ENCODE results near the gene PLEKHA6. TPM values are rescaled to one million over a fixed set of nuclear protein-coding genes. Genes with fewer than 3 reads are reported as not detected.

The PLEKHA6 gene
- total RNA-seq, 1 experiment from 2014 or later = 0.29 TPM

DNA sequence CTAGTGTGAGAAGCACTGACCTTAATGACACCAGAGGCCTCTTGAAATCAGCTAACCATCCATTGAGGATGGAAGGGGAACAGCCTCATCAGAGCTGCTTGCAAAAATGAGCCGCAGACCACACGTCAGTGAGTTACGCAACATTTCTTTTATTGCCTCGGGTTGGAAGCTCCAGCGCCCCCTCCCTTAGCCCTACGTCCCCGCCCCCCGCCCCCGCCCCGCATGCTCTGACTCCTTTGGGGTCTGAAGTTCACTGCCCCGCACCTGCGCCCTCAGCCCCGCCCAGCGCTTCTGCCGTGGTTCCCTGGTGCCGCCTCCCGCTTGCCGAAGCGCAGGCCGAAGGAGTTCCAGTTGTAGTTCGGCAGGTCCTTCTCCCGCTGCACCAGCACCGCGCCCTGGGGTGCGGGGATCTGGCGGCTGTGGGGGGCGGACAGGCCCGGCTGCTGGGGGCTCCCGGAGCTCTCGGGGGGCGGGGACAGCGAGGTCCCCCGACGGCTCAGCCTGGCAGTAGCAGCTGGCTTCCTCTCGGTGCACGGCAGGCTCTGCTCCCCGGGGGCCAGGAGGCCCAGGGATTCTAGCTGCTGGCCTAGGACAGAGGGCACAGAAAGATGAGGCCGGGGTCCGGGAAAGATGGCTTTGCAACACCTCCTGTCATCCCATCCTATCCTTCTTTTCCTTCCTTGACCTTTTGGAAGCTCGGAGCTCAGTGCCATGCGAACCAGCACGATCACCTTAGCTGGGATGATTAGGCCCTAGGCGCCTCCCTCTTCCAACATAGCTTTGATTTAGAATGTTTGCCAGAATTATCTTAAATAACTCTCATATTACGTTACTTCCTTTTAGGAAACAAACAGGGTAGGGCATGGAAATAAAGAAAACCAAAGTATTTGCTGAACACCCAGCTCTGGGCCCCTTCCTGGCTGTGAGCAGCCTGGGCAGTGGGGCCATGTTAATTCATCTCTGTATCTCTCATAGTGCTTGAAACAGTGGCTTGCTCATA lies 169.2 kb downstream of the PLEKHA6 start:
- DNase-seq (ENCODE audit: low read depth) = no peak

DNA sequence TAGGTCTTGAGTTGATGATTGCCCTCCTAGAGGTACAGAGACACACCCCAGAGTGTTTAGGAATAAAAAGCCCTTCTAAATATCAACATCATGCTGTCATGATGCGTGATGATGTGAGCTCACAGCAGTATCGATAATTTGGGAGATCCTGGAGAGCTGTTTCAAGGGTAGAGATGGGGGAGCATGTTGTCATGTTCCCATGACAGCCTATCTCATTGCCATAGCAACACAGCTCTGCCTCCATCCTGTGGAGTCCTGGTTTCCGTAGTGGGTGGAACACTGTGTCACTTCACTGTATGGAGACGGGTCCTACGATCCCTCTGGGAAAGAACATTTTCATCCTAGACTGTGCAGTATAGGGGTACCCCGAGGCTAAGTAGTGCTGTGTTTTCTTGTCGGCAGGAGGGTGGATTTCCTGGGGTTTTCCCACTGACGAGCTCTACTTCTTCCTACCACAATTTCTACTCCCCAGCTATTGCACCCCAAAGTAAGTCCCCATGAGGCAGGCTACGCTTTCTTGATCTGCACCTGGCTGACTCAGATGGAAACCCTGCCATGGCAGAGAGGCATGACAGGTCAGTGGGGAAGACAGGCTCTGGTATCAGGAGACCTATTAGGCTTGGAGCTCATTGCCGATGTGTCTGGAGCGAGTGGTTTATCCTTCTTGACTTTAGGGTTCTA lies 170.6 kb downstream of the PLEKHA6 start:
- DNase-seq (ENCODE audit: low read depth) = no peak

DNA sequence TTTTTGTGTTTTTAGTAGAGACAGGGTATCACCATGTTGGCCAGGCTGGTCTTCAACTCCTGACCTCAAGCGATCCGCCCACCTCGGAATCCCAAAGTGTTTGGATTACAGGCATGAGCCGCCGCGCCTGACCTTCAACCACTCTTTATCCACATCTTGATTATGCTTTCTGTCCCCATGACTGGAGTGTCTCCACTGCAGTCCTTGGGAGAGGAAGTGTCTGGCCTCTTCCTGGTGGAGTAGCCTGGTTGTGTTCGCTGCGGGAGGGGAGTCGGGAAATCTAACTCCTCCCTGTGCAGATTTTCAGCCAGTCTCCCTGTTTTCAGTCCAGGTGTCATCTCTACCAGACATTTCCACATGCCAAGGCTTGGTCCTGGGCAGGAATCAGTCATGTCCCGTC lies 173.1 kb downstream of the PLEKHA6 start:
- no peak for DNase-seq (ENCODE audit: low read depth)

DNA sequence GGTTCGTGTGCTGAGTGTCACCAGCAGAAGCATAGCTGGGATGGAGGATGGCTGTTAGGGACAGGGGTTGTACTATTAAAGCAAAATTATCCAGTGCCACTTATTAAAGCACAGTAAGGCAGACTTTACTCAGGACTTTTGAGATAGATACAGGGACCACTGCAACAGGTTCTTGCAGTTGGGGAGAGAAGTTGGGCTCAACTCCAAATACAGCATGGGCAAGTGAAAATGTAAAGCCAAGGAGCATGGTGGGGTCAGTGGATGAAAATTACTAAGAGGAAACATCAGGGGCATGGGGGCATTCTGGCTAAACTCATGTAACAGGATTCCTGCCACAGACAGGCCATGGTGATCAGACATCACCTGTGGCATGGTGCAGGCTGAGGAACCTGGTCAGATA lies 178.6 kb downstream of the PLEKHA6 start:
- no peak for DNase-seq (ENCODE audit: low read depth)

DNA sequence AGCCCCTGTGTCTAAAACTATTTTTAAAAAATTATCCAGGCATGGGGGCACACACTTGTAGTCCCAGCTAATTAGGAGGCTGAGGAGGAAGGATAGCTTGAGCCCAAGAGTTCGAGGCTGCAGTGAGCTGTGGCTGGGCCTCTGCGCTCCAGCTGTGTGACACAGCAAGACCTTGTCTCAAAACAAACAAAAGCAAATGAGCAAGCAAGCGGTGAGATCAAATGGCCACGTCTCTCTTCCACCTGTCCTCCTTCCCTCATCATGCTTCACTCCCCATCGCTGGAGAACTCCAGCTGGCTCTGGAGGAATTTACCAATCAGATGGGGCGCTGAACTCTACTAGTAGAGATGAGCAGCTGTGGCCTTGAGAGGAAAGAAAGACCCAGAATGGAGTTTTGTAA lies 179.6 kb downstream of the PLEKHA6 start:
- no peak for DNase-seq (ENCODE audit: low read depth)

DNA sequence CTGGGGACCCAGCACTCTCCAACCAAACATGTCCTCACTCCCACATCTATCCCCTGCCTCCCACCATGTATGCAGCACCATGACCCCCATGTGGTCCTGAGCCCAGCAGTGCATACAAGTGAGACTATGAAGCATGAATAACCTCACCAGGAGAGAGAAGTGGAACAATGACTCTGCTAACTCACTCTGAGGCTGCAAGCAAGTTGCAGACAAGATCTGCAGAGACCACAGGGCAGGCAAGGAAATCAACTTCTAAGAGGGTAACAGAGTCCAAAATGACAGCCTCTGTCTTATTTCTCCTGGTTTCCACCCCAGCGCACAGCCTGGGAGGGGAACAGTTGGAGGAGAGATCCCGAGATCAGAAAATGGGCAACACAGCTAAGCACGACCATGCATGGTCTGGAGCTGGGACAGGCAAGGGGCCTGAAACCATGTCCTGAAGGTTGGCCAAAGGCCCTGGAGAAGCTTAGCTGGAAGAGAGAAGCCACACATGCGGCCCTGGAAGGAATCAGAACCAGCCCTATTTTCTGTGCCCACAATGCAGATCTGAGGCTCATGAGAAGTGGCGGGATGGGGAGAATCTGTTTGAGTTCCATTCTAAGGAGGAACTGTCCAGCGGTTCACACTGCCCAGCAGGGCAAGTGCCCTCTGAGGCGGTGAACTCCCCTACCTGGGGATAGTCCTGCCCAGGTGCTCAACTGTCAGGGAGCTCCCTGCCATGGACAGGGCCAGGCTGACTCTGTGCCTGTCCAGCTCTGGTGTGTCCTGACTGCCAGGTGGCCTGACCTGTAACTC lies 181.0 kb downstream of the PLEKHA6 start:
- no peak for DNase-seq (ENCODE audit: low read depth)

DNA sequence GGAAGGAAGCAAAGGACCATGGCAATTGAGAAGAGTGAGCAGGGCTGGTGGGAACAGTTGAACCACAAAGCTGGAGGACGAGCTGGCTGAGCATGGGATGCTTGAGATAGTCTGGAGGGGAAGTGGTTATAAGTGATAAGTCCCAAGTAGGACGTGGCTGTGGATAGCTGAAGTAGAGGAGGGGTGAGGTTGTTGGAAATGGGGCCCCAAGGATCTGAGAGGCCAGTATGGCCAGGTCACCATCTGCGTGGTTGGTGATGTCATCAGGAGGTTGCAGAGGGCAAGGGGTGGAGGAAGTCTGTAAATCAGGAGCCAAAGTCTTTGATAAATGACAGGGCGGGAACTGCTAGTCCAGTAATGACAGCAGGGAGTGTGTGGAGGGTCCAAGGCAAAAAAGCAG lies 182.6 kb downstream of the PLEKHA6 start:
- DNase-seq (ENCODE audit: low read depth) = no peak

DNA sequence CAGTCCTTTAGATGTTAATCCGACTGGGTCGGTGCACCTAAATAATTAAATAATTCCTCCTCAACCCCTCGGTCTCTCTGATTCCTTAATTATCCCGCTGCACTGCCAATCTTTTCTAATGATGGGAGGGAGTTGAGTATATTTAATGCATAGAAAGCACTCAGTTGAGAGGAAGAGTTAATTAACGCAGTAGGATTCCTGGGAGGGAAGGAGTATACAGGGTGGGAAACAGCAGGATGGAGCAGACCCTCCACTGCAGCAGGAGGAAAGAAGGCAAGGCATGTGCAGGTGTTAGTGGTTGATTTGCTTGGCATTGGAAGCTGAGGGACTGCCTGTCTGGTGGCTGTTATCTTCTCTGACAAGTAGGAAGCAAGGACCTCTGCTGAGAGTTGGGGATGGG lies 183.7 kb downstream of the PLEKHA6 start:
- DNase-seq (ENCODE audit: low read depth) = no peak

DNA sequence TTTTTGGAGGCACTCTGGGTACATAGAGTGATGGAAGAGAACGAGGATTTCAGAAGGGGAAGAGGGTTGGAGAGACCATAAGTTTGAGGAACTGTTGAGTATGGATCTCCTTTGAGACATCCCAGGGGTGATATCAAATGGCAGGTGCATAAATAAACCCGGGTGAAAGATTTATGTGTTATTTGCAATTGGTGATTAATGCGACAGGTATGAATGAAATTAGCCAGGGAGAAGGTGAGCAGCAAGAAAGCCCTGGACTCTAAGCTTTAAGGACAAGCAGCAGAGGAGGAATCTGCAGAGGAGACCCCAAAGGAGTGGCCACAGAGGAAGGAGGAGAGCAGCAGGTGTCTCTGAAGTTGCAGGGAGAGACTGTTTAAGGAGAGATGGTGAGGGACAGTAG lies 184.8 kb downstream of the PLEKHA6 start:
- no peak for DNase-seq (ENCODE audit: low read depth)

DNA sequence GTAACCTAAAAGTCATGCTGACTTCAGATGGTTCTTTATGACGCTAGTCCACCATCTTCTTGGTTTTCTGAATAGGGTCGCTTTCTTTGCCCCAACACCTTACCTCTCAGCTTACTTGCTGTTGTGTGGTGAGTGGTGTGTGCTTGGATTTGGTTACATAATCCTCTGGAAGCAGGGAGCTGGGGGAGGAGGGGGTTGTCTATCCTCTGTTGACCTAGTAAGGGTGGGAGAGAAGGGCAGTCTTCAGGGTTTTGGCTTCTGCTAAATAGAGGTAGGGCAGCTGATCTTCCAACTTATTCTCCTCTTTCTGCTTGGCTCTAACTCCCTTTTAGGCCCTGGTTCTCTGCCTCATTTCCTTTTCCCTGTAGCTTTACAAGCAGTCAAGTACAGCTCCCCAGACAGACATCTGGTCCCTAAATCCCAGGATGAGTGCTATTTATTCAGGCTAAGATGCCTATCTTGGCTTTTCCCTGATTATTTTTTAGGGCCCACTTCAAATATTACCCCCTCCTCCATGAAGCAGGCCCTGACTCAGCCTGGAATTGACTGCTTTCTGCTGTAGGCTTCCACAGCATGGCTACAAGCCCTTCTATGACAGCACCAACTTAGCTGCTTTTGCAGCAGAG lies 187.2 kb downstream of the PLEKHA6 start:
- DNase-seq (ENCODE audit: low read depth) = no peak

DNA sequence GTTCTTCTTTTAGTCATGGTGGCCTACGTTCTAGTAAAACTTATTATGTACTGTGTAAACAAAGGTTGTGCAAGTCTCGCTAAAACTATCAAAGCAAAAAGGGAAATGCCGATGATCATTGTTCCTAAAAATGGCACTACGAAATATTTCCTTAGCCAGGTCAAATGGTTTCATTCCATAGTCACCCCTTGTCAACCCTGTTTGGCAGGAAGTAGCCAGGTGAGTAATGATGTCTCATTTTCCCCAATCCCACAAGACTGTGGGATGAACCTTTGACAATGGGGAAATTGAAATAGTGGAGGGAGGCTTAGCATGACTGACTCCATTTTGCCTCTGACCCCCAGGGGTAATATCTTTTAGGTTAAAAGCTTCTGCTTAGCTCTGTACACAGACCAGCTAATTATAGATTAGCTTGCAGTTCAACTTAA lies 188.0 kb downstream of the PLEKHA6 start:
- peak; percentile 74 for DNase-seq (ENCODE audit: low read depth)

DNA sequence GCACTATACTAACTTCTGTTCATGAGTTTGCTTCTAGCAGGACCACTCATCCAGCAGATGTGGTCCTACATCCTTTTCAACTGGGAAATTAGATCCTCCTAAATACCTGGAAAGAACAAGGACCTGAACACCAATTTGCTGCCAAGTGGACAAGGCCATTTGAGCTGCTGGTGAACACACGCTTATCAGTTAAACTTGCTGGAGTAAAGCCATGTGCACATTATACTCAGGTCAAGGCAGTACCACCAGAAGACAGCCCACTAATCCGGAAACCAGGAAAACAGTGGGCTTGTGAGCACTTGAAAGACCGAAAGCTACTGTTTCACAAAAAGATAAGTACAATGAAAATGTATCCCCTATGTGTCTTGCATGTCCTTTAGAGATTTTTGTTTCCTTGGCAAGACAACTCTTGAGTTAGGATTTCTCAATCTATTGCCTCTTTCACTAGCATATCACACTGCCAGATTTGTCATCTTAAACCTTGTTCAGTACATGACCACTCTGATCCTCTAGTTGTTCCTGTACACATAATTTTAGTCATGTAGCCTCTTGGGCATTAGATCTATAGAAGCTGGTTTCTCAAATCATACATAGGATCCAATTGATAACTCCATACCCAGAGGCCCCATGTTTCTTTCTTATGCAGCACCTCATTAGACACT lies 189.1 kb downstream of the PLEKHA6 start:
- DNase-seq (ENCODE audit: low read depth) = no peak

DNA sequence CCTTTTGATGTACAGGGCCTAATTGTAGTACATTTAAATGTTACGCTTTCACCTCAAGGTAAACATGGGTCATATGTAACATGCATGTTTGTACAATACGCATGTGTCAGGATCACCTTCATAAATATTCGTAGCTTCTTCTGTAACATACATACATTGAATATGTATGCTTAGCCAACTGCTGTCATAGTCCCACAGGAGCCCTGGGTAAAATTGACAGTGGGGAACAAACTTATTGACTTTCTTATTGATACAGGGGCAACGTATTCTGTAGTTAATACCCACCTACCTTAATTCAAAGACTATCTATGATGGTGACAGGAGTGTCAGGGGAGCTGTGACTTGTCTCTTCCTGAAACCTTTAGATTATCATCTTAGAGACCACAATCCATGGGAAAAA lies 189.9 kb downstream of the PLEKHA6 start:
- DNase-seq (ENCODE audit: low read depth) = no peak

Other genes with a start within 250 kb of the PLEKHA6 start
- gene ETNK2, start 207.9 kb downstream of the PLEKHA6 start, total RNA-seq (2014; rRNA removed; shearing (Covaris generic)) = 9.2 and 10.5 TPM in 2 replicates
- gene REN, start 193.6 kb downstream of the PLEKHA6 start, total RNA-seq (2014; rRNA removed; shearing (Covaris generic)) = not detected in 2 replicates
- 0.86 TPM in 1 of 2 replicates, not detected in the other for gene KISS1, start 163.4 kb downstream of the PLEKHA6 start, total RNA-seq (2014; rRNA removed; shearing (Covaris generic))
- not detected in 2 replicates for gene GOLT1A, start 145.9 kb downstream of the PLEKHA6 start, total RNA-seq (2014; rRNA removed; shearing (Covaris generic))
- 22.5 and 30.7 TPM in 2 replicates for gene PPP1R15B, start 51.9 kb upstream of the PLEKHA6 start, total RNA-seq (2014; rRNA removed; shearing (Covaris generic))
- 0.54 and 0.91 TPM in 2 replicates for gene PIK3C2B, start 134.9 kb upstream of the PLEKHA6 start, total RNA-seq (2014; rRNA removed; shearing (Covaris generic))
- 12.7 and 15.0 TPM in 2 replicates for gene MDM4, start 156.5 kb upstream of the PLEKHA6 start, total RNA-seq (2014; rRNA removed; shearing (Covaris generic))